HG03066 (cell line): ENCODE data around the gene PROB1.
"Not testable (repeated sequence)": the region's sequence is repeated elsewhere in the genome, so short reads cannot be mapped to it uniquely, and the experiment has no call there.

ENCODE experiments used
- ATAC-seq: cut with Tn5 transposase; IDR thresholded peaks from one replicate; pipeline ENCODE4 v1.9.1; 2021; ENCODE audit warnings: low read depth; ENCODE audit not compliant: unreplicated experiment

Gene PROB1

DNA sequence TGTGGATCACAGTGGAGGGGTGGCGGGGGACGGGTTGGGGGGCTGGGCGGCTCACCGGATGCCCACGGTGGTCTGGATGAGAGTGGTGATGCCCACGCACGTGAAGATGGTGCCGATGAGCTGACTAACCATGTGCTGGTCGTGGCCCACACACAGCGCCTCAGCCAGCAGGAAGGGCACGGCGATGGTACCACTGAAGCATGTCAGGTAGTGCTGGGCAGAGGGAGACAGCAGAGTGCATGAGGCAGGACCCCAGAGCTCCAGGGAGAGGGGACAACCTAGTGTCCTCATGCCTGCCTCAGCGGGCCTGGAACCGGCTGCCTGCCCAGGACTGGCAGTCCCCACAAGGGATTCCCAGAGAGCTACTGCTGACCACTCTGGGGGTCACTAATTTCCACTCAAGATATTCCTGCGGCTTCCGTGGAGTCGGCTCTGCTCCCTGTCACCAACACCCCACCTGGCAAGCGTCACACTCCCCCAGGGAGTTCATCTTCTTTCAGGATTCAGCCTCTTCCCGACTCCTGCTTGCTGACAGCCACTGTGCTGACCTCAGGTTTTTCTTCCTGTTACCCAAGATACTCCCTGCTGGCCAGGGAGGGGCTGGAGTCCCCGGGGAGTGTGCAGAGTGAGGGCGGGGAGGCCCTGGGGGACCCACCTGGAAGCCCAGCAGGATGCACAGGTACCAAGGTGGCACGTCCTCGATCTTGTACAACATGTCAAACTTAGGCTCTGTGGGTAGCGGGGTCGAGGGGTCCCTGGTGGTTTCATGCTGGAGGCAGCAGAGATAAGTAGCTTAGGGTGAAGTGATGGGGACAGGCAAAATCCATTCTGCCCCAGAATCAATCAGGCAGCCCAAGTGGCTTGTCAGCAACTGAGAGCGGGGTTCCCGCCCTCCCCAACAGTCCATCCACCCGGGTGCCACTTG, 12.8 kb downstream of the PROB1 start:
- ATAC-seq, result no peak

DNA sequence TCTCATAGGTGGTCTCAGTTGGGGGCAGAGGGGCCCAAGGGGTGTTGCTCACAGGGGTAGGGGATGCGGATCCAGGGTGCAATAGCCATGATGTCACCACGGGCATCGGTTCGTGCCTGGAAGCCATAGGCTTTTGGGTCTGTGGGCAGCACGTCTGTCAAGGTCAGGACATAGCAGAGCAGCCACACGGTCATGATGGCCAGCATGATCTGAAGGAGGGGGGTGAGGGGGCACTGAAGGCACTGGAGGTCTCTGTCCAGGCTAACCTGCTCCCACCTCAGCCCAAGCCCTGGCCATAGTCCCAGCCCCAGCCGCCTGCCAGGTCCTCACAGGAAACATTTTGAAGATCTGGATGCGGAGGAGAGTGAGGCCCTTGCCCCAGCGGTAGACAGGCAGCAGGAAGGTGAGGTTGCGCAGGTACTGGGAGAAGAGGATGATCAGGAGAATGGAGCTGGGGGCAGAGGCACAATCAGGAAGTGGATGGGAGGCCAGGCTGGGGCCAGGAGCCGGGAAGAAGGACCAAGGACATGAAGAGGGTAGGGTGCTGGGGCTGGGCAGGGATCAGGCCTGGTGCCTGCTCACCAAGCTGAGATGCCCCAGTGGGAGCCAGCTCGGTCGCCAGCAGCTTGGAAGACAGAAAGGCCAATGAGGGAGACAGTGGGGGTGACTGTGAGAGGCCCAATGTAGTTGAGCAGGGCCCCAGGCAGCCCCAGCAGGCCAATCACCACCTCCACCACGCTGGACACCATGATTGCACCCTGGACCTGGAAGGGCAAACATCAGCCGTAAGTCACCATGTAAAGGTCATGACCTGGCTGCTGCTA, 15.1 kb downstream of the PROB1 start:
- no peak for ATAC-seq

DNA sequence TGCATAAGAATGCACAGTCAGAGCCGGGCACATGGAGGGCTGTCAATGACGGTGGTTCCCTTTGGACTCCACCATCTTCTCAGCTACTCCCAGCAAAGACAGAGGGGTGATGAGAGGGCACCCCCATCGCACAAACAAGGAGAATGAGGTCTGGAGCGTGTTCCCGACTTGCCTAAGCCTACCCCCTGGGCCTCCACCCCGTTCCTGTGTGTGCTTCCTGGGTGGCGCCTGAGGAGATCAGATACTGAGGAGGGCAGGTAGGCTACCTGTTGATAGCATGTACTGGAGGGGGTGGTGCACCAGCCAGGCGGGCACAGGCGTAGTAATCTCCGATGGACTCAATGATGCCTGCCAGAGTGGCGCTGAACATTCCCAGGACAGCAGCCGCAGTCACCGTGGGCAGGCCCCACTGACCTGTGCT, 16.0 kb downstream of the PROB1 start:
- ATAC-seq, result no peak

DNA sequence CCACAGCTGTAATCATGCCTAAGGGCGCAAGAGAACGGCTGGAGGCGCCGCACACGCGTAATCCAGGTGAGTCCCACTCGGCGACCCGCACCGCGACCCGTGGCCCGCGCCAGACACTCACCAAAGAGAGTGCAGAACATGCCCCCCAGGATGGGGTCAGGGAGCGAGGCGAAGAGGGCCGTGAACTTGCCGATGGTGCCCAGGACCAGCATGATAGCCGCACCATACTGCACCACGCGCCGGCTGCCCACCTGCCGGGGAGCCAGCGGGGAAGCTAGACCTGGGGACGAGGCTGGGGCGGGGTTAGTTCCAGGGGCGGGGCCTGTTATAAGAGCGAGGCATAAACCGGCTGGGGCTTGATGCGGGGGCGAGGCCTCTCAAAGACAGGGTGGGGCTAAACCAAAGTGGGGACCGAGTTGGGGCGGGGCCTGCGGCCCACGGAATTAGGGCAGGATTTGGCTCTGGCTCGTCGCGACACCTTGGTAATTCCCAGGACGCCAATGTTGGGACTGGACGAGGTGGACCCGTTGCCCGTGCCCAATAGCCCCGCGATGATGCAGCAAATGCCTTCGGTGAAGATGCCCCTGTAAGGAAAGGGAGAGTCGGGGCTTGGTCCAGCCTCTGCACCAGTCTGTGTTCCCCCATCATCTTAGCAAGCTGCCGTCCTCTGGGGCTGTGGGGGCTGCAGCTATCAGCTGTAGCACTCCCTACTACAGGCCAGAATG, 16.6 kb downstream of the PROB1 start:
- no peak for ATAC-seq

DNA sequence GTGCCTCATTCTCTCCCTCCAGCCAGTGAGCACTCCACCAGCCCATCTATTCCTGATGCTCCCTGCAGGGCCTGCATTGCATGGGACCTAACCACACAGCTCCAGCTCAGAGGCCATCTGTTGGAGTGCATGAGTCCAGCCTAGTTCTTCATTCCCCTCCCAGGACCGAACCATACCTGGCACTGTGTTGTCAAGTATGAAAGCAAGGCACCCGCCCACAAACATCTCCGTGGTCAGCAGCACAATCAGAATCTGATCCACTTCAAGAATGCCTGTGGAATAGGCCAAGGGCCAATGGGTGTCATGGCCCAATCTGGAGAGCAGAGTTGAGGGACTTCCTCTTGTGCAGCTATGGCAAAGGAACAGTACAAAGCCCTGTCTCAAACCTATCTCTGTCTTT, 17.7 kb downstream of the PROB1 start:
- no peak for ATAC-seq

DNA sequence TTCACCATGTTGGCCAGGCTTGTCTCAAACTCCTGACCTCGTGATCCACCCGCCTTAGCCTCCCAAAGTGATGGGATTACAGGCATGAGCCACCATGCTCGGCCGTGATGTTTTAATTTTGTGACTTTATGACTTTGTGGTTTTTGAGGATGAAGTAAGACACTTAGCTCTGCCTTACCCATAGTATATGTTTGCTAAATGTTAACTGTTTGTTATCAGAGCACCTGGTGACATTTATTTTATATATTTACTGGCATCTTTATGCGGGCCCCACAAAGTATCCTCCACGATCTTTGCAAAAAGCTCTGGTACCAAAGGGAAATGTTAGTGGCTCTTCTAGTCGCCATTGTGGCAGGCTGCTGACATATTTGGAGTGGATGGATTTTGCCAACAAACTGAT, 18.5 kb downstream of the PROB1 start:
- ATAC-seq, result no peak

DNA sequence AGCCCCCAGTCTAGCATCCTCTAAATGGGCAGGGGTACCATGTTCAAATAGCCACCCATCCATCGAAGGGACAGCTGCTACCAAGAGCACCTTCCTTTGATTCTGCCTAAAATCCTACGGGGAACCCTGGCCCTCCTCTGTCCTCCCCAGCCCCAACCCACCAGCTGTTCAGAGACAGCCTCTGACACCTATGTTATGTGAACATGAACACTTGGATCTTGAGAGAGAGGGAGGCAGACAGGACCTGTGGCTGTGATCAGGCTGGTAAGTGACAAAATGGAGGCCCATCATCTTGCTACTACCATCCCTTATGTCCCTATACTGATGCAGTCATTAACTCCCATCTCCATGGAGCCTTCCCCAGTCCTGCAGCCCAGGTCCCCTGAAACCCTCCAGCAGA, 20.0 kb downstream of the PROB1 start:
- no peak for ATAC-seq

DNA sequence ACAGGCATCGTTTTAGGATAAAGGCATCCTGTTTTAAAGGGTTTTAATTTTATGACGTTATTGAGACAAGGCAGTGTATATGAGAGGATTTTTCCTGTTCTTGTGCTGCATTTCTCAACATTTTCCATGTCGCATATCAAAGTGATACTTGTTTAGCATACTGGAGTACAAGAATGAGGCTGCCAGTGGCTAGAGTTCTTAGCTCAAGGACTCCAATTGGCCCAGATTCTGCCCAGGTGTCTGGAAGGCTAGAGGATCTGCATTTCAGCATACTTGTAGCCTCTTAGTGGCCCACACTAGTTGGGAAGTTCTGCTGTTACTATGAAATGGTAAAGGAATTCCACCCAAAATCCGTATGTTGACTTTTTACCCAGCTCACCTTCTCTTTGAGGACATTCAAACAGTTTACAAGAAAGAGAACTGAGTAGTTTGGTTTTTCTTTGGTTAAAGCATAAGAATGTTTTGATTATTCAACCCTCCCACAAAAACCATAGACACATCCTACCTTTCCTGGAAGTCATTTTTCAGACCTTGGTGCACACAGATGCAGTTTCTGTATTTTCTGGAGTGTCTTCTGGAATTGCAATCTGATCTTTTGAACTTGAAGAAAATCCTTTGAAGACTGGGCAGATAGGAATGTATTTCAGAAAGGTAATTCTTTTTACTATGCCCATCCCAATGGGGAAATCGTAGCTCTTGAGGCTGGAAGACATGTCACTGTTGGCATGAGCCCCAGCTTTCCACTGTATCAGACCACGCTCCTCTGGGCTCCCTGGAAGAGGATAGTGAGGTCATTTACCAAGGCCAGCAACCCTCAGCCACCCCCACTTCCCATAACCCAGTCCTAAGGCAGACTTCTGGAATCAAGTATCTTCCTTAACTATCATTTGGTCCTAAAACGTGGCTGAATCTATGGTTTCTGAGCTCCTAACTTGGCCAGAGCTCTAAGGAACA, 23.1 kb downstream of the PROB1 start:
- ATAC-seq, result no peak

DNA sequence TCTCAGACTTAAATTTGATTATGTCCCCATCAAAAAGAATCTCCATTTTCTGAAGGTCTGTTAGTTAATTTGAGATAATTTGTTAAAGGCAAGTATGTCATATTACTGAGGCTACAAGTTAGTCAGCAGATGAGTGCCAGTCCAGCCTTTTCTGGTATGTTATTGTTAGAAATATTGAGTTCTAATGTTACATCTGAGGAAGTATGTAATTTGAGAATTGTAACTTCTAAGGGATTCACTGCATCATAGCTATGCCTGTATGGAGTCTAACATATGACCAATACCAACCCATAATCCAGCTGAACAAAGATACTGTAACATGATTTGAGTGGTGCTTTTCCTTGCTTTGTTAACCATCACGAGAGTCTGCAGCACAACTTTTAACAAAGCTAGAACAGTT, 25.7 kb downstream of the PROB1 start:
- ATAC-seq, result no peak

DNA sequence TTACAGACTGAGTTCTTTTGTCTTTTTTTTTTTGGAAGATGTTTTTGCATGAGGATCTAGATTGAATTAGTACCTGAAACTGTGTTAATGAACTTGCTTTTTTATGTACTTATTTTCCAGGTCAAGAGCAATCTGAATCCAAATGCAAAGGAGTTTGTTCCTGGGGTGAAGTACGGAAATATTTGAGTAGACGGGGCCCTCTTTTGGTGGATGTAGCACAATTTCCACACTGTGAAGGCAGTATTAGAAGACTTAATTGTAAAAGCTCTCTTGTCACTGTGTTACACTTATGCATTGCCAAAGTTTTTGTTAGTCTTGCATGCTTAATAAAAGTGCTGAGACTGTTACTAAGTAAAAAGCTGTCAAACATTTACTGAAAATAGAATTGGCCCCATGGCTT, 26.3 kb downstream of the PROB1 start:
- ATAC-seq, result no peak

DNA sequence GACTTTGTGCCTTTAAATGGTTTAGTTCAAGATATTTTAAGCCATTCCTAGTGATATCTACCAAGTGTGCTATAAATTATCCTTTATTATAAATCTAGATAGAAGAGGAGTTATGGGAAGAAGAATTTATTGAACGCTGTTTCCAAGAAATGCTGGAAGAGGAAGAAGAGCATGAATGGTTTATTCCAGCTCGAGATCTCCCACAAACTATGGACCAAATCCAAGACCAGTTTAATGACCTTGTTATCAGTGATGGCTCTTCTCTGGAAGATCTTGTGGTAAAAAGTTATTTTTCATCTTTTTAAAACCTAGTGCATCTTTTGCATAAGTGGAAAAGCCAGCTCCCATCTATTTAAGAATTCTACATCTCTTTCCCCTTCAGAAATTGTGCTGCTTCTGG, 30.4 kb downstream of the PROB1 start:
- no peak for ATAC-seq

DNA sequence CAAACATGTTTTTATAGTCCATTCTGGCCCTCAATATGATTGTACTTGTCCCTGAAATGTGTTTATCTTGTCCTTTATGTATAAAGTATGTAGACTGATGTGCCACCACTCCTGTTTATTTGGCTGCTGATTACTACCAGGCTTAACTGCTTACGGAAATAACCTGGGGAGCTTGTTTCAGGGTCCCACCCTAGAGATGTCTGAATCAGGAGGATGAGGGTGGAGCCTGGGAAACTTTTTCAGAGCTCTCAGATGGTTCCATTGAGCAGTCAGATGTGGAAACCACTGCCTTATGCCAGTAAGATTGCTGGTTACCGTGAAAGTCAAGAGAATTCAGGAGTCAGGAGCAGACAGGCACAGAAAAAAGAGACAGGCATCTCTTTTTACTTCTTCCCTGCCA, 31.0 kb downstream of the PROB1 start:
- no peak for ATAC-seq

DNA sequence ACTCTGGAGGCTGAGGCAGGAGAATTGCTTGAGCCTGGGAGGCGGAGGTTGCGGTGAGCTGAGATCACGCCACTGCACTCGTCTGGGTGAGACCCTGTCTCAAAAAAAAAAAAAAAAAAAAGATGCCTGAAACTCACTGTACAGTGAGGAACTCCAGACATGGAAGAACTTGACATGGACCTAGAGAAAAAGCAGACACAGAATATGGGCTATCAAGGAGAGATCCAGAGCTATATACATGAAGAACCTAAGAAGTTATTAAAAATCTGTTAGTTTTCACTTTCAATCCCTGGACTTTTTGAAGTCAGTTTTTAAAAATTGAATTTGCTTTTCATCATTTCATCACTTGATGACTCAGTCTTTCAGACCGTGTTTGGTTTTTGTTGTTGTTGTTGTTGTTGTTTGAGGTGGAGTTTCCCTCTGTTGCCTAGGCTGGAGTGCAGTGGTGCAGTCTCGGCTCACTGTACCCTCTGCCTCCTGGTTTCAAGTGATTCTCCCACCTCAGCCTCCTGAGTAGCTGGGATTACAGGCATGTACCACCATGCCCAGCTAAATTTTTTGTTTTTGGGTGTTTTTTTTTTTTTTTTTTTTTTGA, 33.0 kb downstream of the PROB1 start:
- ATAC-seq, result no peak

DNA sequence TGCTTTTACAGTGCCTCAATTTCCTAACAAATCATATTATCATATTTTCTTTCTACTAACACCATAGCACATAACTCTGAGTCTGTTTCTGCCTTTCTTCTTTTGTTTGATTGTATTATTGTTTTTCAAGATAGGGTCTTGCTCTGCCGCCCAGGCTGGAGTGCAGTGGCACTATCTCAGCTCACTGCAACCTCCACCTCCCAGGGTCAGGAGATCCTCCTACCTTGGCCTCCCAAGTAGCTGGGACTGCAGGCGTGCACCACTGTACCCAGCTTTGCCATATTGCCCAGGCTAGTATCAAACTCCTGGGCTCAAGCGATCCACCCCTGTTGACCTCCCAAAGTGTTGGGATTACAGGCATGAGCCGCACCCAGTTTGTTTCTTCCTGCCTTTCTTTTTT, 34.5 kb downstream of the PROB1 start:
- no peak for ATAC-seq

DNA sequence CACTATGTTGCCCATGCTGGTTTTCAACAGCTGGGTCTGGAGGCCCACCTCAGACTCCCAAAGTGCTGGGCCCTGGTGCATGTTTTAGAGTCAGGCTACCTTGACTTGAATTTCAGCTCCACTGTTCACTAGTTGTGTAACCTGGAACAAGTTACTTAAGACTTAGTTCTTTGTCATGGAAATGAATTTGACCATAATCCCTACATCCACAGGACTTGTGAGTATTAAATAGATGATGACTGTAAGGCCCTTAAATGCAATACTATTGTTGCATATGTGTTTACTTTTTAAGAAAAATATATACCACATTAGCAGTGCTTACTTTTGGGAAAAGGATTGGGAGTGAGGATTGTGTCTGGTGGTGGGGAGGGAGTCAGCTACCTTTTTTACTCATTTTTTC, 36.8 kb downstream of the PROB1 start:
- no peak for ATAC-seq

DNA sequence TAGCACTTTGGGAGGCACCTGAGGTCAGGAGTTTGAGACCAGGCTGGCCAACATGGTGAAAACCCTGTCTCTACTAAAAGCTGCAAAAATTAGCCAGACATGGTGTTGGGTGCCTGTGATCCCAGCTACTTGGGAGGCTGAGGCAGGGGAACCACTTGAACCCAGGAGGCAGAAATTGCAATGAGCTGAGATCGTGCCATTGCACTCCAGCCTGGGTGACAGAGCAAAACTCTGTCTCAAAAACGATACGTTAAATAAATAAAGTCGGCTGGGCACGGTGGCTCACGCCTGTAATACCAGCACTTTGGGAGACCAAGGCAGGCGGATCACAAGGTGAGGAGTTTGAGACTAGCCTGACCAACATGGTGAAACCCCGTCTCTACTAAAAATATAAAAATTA, 39.0 kb downstream of the PROB1 start:
- ATAC-seq, result not testable (repeated sequence)

DNA sequence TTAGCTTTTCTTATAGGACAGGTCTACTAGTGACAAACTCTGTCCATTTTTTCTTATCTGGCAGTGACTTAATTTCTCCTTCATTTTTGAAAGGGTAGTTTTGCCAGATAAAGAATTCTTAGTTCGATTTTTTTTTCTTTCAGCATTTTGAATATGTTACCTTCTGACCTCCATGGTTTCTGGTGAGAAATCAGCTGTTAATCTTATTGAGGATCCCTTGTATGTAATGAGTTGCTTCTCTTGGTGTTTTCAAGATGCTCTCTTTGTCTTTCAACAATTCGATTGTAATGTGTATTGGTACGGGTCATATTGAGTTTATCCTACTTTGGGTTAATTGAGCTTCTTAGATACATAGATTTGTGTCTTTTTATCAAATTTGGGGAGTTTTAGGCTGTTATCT, 40.7 kb downstream of the PROB1 start:
- no peak for ATAC-seq

DNA sequence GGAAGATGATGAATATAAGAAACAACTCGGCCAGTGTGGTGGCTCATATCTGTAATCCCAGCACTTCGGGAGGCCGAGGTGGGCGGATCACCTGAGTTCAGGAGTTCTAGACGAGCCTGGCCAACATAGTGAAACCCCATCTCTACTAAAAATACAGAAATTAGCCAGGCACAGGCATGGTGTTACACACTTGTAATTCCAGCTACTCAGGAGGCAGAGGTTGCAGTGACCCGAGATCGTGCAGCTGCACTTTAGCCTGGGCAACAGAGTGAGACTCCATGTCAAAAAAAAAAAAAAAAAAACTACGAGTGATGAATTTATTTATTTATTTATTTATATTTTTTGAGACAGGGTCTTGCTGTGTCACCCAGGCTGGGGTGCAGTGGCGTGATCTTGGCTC, 47.0 kb downstream of the PROB1 start:
- ATAC-seq, result not testable (repeated sequence)

DNA sequence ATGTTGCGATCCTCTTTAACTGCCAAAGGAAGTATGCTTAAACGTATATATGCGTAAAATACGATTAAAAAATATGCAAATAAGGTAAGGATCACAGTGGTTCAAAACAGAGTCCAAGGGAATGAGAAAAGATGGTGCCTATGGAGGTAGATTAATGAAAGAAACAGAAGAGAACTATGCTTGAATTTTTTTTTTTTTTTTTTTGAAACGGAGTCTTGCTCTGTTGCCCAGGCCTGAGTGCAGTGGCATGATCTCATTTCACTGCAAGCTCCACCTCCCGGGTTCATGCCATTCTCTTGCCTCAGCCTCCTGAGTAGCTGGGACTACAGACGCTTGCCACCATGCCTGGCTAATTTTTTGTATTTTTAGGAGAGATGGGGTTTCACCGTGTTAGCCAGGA, 49.5 kb downstream of the PROB1 start:
- ATAC-seq, result not testable (repeated sequence)

DNA sequence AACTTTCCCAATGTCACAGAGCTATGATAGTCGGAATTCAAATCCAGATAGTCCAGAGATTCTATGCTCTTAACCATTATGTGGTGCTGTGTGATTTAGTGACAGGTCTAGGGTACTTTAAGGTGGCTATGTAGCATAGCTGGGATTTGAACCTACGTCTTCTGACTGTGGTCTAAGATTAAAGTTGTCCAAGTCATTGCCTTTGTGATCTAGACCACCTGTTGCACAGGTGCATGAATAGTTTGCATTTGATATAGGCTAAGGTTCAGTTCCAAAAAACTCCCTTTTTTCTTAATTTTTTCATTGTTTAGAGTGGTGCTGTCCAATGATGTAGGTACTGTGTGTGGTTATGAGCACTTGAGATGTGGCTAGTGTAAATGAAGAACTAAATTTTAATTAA, 50.7 kb downstream of the PROB1 start:
- ATAC-seq, result no peak
